ENCODE data around the gene MIGA2.

MIGA2 gene

DNA sequence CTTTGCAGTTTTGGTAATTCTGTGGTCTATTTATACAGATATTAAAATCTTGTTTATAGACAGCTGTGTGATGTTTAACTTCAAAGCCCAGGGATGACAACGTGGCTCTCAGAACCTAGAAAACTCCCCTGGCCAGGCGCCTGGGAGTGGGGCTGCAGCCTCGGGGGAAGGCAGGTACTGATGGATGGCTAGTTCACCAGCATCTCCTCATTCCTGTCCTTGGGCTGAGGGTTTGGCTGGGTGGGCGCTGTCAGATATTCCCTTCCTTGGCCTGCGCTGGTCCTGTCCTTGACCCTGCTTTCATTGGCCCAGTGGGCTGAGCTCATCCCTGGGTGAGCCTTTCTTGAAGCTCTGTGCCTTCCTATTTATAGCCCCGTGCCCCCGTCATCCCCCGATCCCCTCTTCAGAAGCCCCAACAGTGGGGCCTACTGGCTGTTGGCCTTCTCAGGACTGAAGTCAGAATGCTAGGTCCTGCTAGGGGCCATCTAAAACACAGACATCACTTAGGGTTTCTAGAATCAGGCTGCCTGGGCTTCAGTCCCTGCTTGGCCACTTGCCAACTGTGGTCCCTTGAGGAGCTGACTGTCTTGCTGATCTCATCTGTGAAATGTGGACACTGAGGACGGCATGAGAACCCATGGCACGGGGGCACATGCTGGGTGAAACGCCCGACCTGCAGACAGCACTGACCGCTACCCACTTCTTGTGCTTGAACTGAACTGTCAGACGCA, 29.2 kb upstream of the MIGA2 start:
- Mint-ChIP-seq H3K4me1 (no peaks in the 10 kb centered on the region), H3K27ac (no peak overlapping the region)
- no peak for DNase-seq

DNA sequence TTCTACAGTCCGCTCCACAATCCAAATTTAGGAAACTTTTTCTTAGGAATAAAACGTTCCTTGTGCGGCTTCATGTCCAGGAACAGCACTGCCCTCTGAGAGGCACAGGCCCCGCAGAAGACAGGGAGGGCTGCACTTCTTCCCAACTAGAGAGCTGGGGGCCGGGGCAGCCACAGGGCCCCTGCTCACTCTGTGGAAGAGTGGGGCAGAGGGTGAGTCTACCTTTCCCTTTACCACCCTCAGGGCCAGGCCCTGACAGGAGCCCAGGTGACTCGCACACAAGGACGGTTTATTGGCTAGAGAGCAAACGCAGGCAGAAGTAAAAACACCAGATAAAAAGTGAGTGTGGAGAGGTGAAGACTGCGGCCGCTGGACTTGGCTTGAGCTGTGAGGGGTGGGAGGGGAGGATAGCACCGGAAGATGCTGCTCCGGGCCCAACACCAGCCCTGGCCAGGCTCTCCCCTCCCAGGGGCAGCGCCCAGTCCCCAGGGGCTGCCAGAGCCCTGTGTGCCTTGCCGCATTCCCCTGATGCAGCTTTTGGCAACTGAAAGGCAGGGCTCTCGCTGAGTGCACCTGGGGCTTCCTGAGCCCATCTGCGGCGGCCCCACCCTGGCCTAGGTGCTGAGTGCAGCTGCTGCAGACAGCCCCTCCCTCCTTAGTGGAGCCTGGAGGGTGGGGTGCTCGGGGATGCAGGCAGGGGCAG, 28.5 kb upstream of the MIGA2 start:
- Mint-ChIP-seq H3K9me3 (no peaks in the 10 kb centered on the region), H3K27ac (no peak overlapping the region), H3K4me1 (no peaks in the 10 kb centered on the region), H3K27me3 (no peaks in the 10 kb centered on the region), H3K36me3 (peaks cover 24% of the 10 kb centered on the region), H3K4me3 (no peak overlapping the region)
- no peak for DNase-seq
- CTCF ChIA-PET, result interaction anchor here (0.6 to 1.1 kb wide), 2 partner anchors 15 to 53 kb away, joined by 3 read pairs; no protein-coding TSS in a partner anchor

More for the DNA sequence above, 29.2 kb upstream of the MIGA2 start:
- H3K27me3 Mint-ChIP-seq, result no peaks in the 10 kb centered on the region
- H3K4me3 Mint-ChIP-seq, result no peak overlapping the region
- no peaks in the 10 kb centered on the region for H3K9me3 Mint-ChIP-seq
- CTCF ChIA-PET, result interaction anchor here (0.6 to 1.1 kb wide), 2 partner anchors 14 to 52 kb away, joined by 3 read pairs; no protein-coding TSS in a partner anchor
- H3K36me3 Mint-ChIP-seq, result peaks cover 30% of the 10 kb centered on the region

DNA sequence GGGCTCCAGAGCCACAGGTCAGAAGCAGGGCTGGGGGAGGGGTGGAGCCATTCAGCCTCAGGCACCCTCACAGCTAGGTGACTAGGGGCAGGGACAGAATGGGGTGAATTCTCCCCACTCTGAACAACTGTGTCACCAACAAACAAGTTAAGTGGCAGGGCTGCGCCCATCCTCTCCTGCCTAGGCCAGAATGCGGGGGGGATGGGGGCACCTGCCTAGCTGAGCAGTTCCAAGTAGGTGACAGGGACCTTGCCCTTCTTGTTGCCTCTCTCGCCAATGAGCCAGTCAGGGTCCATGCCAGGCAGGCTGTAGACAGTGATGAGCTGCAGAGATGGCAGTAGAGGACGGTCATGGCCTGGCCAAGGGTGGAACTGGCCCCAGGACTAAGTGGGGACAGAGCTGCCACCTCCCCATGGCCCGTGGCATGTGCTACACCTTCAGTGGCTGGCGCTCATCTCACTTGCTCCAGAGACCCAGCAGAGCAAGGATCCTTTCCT, 27.9 kb upstream of the MIGA2 start:
- Mint-ChIP-seq H3K36me3 (peaks cover 21% of the 10 kb centered on the region), H3K9me3 (no peaks in the 10 kb centered on the region), H3K27ac (no peak overlapping the region), H3K4me3 (no peak overlapping the region), H3K27me3 (no peaks in the 10 kb centered on the region), H3K4me1 (no peaks in the 10 kb centered on the region)
- CTCF ChIA-PET, result interaction anchor here (1.2 kb wide), 1 partner anchor 11 kb away, joined by 4 read pairs; no protein-coding TSS in a partner anchor
- DNase-seq, result no peak

DNA sequence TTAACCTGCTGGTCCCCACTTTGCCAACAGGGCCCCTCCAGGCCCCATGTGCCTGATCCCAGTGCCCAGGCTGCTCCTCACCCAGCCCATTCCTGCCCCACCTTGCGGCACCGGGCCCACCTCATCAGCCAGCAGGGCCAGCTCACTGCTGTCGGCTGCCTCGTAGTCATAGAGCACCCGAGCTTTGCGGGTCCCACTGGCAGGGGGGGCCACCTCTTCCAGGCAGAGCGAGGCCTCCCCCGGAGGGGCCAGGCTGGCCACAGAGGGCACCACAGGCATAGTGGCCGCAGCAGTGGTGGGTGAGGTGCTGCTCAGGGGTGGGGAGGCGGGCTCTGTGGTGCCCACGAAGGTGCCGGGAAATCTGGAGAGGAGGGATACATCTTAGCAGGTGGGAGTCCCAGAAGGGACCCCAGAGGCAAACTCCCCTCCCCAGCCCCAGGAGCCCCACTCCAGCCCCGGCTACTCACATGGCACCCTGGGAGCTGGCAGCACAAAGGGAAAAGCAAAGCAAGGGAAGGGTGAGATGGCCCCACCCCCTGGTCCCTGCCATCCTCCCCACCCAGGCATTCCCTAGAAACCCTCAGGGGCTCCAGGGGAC, 27.3 kb upstream of the MIGA2 start:
- DNase-seq, result no peak
- peaks cover 21% of the 10 kb centered on the region for H3K36me3 Mint-ChIP-seq
- no peak overlapping the region for H3K4me3 Mint-ChIP-seq
- H3K27ac Mint-ChIP-seq, result no peak overlapping the region
- no peaks in the 10 kb centered on the region for H3K4me1 Mint-ChIP-seq
- no peaks in the 10 kb centered on the region for H3K9me3 Mint-ChIP-seq
- CTCF ChIA-PET, result interaction anchor here (1.2 kb wide), 1 partner anchor 12 kb away, joined by 4 read pairs; no protein-coding TSS in a partner anchor
- H3K27me3 Mint-ChIP-seq, result no peaks in the 10 kb centered on the region

DNA sequence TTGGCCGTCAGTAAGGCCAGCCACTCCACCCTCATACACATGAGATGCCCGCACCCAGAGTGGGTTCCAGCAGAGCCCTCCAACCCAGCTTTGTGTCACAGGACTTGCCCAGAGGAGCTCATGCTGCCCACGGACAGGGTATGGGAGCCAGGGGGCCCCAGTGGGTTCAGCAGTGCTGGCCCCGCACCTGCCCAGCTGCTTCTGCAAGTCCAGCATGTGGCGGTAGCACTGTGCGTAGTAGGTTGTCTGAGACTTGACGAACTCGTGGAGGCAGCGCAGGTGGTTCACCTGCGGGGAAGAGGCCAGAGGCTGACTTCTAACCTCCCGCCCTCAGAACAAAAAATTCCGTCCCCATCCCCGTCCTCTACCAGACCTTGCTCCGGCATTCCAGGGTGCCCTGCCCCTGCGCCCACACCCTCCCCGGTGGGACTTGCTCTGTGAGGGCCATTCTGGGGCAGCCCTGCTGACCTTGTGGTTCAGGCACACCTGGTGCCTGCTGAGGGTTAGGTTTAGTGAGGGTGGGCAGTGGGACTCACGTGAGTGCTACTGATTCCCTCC, 26.8 kb upstream of the MIGA2 start:
- Mint-ChIP-seq H3K4me3 (no peak overlapping the region), H3K27ac (no peak overlapping the region), H3K9me3 (no peaks in the 10 kb centered on the region), H3K36me3 (peaks cover 21% of the 10 kb centered on the region), H3K4me1 (no peaks in the 10 kb centered on the region), H3K27me3 (no peaks in the 10 kb centered on the region)
- DNase-seq, result no peak
- CTCF ChIA-PET, result interaction anchor here (1.2 kb wide), 1 partner anchor 12 kb away, joined by 4 read pairs; no protein-coding TSS in a partner anchor

DNA sequence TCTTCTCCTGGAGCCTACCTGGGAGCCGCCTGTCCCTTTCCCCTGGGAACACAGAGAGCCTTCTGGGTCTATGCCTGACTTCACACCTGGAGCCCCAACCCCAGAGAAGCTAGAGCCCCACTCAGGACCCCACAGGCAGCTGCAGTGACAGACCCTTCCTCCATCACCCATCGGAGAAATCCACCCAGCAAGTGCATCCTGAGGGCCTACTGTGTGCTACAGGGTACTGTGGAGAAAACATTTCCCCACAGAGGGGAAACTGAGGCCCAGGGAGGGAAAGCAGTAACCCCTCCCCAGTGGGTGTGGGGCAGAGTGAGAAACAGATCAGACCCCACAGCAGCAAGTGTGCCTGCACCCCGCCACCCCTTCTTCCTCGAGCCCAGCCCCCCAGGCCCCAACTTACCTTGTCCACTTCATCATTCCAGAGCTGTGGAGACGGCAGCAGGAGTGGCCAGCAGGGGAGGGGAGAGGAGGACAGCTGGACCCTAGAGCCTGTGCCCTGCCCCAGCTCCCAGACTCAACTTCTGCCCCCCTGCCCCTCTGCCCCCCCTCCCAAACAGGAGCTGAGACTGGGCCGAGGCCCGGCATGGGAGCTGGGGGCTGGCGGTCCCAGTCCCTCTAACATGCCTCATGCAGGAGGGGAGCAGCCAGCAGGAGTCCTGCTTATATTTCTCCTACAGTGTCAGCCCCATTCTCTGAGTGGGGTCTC, 26.0 kb upstream of the MIGA2 start:
- CTCF ChIA-PET, result interaction anchor here (0.5 kb wide), 1 partner anchor 139 kb away, joined by 3 read pairs; no protein-coding TSS in a partner anchor
- no peak for DNase-seq
- Mint-ChIP-seq H3K27me3 (no peaks in the 10 kb centered on the region), H3K27ac (no peak overlapping the region), H3K36me3 (peaks cover 18% of the 10 kb centered on the region), H3K4me1 (no peaks in the 10 kb centered on the region), H3K9me3 (no peaks in the 10 kb centered on the region), H3K4me3 (no peak overlapping the region)

DNA sequence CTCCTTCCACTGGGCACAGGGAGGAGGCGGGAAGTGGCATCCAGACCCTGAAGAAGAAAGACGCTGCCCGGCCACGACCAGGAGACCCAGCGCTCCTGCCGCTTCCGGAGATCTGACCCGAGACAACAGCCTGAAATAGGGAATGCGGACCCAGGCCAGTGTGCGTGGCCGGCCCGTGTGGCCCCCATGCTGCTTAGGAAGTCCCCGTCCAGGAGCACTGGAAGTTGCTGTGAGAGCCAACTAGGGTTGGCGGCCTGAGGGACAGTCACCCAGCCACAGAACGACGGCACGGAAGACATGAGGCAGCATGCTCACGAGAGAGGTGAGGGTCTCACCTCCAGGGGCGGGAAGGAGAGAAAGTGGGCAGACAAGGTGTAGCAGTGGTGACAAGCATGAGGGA, 25.3 kb upstream of the MIGA2 start:
- no peak for DNase-seq
- Mint-ChIP-seq H3K27ac (no peak overlapping the region), H3K4me1 (no peaks in the 10 kb centered on the region), H3K4me3 (no peak overlapping the region), H3K27me3 (no peaks in the 10 kb centered on the region), H3K9me3 (no peaks in the 10 kb centered on the region), H3K36me3 (peaks cover 18% of the 10 kb centered on the region)
- CTCF ChIA-PET, result interaction anchor here (0.5 kb wide), 1 partner anchor 139 kb away, joined by 3 read pairs; no protein-coding TSS in a partner anchor

DNA sequence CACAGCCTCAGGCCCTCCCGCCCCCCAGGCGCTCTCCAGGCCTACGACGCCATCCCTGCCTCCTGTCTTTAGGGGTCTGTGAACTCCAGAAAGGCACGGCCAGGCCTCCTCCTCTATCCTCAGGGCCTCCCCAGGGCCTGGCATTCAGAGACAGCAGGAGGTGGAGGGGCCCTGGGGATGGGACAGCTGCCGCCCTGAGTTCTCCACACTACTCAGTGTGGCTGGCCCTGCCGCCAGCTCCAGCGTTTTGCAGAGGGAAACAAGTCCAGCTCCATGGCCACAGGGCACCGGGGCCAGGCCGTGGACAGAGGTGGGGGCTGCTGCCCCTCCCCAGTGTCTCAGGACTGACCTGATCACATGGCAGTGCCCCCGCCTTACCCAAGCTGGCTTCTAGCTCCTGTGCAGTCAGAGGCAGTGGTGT, 24.7 kb upstream of the MIGA2 start:
- CTCF ChIA-PET, result no interaction called here
- H3K27me3 Mint-ChIP-seq, result no peaks in the 10 kb centered on the region
- DNase-seq, result no peak
- no peak overlapping the region for H3K4me3 Mint-ChIP-seq
- no peak overlapping the region for H3K27ac Mint-ChIP-seq
- H3K36me3 Mint-ChIP-seq, result peaks cover 15% of the 10 kb centered on the region
- no peaks in the 10 kb centered on the region for H3K9me3 Mint-ChIP-seq
- H3K4me1 Mint-ChIP-seq, result no peaks in the 10 kb centered on the region

DNA sequence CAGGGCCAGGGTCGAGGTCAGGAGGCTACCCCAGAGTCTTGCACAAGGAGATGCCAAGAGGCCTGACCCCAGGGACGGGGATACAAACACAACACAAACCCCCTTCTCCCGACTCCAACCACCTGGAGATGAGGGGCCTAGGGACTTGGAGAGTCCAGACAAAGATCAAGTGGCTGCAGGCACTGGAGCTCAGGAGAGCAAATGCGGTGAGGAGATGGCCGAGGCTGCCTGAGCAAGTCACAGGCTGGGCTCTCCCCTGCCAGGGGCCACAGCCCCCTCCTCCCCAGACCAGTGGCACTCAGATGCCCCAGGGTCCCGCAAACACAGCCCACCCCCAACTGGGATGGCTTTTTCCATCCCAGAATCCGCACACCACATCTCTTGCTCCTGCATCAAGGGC, 24.1 kb upstream of the MIGA2 start:
- Mint-ChIP-seq H3K36me3 (peaks cover 15% of the 10 kb centered on the region), H3K4me1 (no peaks in the 10 kb centered on the region), H3K27me3 (no peaks in the 10 kb centered on the region), H3K27ac (no peak overlapping the region), H3K4me3 (no peak overlapping the region), H3K9me3 (no peaks in the 10 kb centered on the region)
- CTCF ChIA-PET, result no interaction called here
- no peak for DNase-seq

DNA sequence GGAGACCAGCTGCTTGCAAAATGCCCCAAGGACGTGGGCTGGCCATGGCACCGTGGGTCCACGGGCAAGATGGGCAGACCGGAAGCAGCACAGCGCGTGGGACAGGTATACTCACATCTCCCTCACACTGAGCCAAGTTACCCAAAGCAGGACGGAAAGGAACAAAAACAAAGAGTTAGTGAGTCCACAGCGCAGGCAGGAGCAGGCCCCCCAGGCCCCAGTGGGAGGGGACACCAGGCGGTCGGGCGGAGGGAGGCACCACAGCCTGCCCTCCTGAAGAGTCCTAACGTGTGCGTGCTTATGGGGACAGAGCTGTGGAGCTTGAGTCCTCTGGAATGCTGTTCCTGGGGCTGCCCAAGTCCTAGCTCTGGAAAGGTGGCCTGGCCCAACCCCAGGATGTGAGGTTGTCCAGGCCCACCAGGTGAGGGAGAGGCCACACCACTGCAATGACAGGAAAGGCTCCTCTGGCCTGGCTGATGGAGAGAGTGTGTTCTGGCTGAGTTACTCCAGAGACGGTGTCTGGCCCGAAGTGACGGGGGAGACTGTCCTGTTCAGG, 23.5 kb upstream of the MIGA2 start:
- H3K27ac Mint-ChIP-seq, result no peak overlapping the region
- peaks cover 12% of the 10 kb centered on the region for H3K36me3 Mint-ChIP-seq
- no peaks in the 10 kb centered on the region for H3K27me3 Mint-ChIP-seq
- no peak for DNase-seq
- H3K4me3 Mint-ChIP-seq, result no peak overlapping the region
- CTCF ChIA-PET, result no interaction called here
- no peaks in the 10 kb centered on the region for H3K9me3 Mint-ChIP-seq
- H3K4me1 Mint-ChIP-seq, result no peaks in the 10 kb centered on the region

DNA sequence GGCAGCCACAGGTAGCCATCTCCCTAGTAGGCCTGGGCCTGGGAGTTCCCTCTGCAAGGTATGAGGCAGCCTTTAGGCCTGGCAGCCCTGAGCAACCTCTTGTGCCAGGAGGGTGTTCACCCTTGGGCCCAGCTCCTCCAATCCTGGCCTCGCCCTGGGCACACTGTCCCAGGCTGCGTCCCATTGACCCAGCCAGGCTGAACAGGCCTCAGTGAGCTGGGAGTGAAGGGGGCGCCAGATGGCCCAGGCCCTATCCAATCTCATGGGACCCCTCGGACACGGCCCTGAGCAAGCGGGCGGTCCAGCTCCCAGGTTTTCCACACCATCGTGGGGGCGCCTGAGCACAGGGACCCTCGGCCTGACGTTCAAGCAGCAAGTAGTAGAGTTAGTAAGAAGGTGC, 22.8 kb upstream of the MIGA2 start:
- peaks cover 13% of the 10 kb centered on the region for H3K36me3 Mint-ChIP-seq
- H3K27me3 Mint-ChIP-seq, result no peaks in the 10 kb centered on the region
- H3K4me3 Mint-ChIP-seq, result no peak overlapping the region
- H3K27ac Mint-ChIP-seq, result no peak overlapping the region
- no peaks in the 10 kb centered on the region for H3K9me3 Mint-ChIP-seq
- H3K4me1 Mint-ChIP-seq, result no peaks in the 10 kb centered on the region
- CTCF ChIA-PET, result interaction anchor here (1.7 kb wide), 1 partner anchor 8 kb away, joined by 5 read pairs; no protein-coding TSS in a partner anchor
- no peak for DNase-seq

GRCh38 chr9:129014124-129014523, 22.3 kb upstream of the MIGA2 start:
- Mint-ChIP-seq H3K36me3 (peaks cover 16% of the 10 kb centered on the region), H3K27me3 (no peaks in the 10 kb centered on the region), H3K27ac (no peak overlapping the region), H3K4me3 (no peak overlapping the region), H3K9me3 (no peaks in the 10 kb centered on the region), H3K4me1 (no peaks in the 10 kb centered on the region)
- DNase-seq, result no peak
- CTCF ChIA-PET, result interaction anchor here (1.7 kb wide), 1 partner anchor 9 kb away, joined by 5 read pairs; no protein-coding TSS in a partner anchor

DNA sequence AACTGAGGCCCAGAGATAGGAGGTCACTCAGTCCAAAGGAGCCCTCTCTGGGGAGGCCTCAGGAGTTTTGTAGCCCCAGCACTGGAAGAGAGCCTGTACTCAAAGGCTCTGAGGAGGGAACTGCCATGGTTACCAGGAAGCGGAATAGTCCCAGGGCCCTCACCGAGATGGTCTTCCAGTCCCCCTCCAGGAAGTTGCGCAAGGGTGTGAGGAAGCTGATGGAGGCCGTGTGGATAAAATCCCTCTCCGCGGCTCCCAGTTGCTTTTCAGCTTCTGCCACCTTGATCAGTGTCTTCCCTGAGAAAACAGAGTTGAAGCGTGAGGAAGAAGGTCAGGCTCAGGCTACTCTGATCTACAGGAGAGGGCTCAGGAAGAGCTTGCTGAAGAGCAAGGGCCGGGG, 21.8 kb upstream of the MIGA2 start:
- Mint-ChIP-seq H3K27ac (no peak overlapping the region), H3K36me3 (peaks cover 16% of the 10 kb centered on the region), H3K4me1 (no peaks in the 10 kb centered on the region), H3K9me3 (no peaks in the 10 kb centered on the region), H3K4me3 (no peak overlapping the region), H3K27me3 (no peaks in the 10 kb centered on the region)
- DNase-seq, result no peak
- CTCF ChIA-PET, result interaction anchor here (1.7 kb wide), 1 partner anchor 9 kb away, joined by 5 read pairs; no protein-coding TSS in a partner anchor
